ENCODE results near the gene IFT20.

- TF ChIP-seq, protein P1, sequence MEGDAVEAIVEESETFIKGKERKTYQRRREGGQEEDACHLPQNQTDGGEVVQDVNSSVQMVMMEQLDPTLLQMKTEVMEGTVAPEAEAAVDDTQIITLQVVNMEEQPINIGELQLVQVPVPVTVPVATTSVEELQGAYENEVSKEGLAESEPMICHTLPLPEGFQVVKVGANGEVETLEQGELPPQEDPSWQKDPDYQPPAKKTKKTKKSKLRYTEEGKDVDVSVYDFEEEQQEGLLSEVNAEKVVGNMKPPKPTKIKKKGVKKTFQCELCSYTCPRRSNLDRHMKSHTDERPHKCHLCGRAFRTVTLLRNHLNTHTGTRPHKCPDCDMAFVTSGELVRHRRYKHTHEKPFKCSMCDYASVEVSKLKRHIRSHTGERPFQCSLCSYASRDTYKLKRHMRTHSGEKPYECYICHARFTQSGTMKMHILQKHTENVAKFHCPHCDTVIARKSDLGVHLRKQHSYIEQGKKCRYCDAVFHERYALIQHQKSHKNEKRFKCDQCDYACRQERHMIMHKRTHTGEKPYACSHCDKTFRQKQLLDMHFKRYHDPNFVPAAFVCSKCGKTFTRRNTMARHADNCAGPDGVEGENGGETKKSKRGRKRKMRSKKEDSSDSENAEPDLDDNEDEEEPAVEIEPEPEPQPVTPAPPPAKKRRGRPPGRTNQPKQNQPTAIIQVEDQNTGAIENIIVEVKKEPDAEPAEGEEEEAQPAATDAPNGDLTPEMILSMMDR (IDR thresholded peaks at IDR 0.05) = no peak
- no peak for TF ChIP-seq ZC3H11A (IDR thresholded peaks at IDR 0.05)
Observed at GRCh38 chr17:28379814-28380801, 44.8 kb upstream of the IFT20 start.
